Head of caudate nucleus (tissue), 42 donors: Measurements from ENCODE around the gene C1GALT1C1.

Source experiments
- DNase-seq, 42 donors: peaks; one replicate each; pipeline versions ENCODE4 v3.0.0 to v3.0.0-alpha.2; 2020 to 2021; ENCODE audit warnings: mixed read lengths in 7 of 42
- intact Hi-C: fragments of 100-400 bp; cut with DNase I; formaldehyde crosslinking; loops from one replicate; pipeline ENCODE4 v1.15.0; 2022

Gene C1GALT1C1

DNA sequence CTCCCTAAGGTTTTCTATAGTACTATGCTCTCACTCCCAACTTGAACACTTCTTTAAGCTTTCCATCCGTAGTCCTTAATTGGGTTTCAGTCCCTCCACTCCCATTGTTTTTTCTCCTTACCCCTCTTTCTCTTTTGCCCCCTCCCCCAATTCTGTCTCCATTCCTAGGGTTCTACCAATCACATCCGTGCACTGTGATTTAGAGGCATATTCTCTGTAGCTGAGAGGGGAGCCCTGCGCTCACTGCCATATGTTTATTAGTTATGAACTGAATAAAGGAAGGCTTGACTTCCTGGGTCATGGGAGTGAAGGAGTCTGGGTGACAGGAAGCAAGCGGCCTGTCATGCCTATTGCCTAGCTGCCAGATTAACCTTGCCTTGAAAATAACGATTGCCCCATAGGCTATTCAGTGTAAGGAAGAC, 25.5 kb downstream of the C1GALT1C1 start:
- intact Hi-C loops = no loop called here

GRCh38 chrX:120603707-120604360, 26.0 kb downstream of the C1GALT1C1 start, which contains the start of gene MCTS1:
MCTS1 (plus strand) TSS chrX:120604101; CDS start chrX:120604237, 136 bp downstream.
- intact Hi-C loops = loop anchor here (2.0 kb wide), 1 partner anchor 43 kb away; the partner anchor contains the start of gene CUL4B
- DNase-seq = peak; percentile 59 to 91 (median 78)

More for the DNA sequence above, 25.5 kb downstream of the C1GALT1C1 start:
- DNase-seq = peak in 29 of 42 donors; percentile 5 to 63 (median 26)

- intact Hi-C loops = no loop called here
- no peak for DNase-seq
These were observed 44.2 kb downstream of the C1GALT1C1 start for GRCh38 chrX:120585702-120586101.
